Neural cell (in vitro differentiated cells): ENCODE results near the gene TIGD6. TPM values are rescaled to one million over a fixed set of nuclear protein-coding genes. Genes with fewer than 3 reads are reported as not detected.

Experiments used
- H2AFZ ChIP-seq: fragments of 200-600, 300-800 bp; sonication (generic), shearing (Covaris generic); 2 replicates; pipeline ENCODE4 v1.6.0; 2014; ENCODE audit warnings: low read depth, mild to moderate bottlenecking, antibody characterized with exemption, low read length, moderate library complexity
- H3F3A ChIP-seq: fragments of 200-600 bp; shearing (Covaris generic); 2 replicates; pipeline ENCODE4 v1.6.1; 2016; ENCODE audit warnings: mild to moderate bottlenecking, moderate library complexity, mixed read lengths, antibody characterized with exemption, low read length; ENCODE audit not compliant: insufficient read depth, poor library complexity, severe bottlenecking
- H3K27ac ChIP-seq: fragments of 200-600, 300-800 bp; sonication (generic), shearing (Covaris generic); 2 replicates; pipeline ENCODE4 v1.5.1; 2014; ENCODE audit warnings: mild to moderate bottlenecking, low read length, moderate library complexity
- H3K27me3 ChIP-seq: fragments of 300-800, 200-600 bp; sonication (generic), shearing (Covaris generic); 2 replicates; pipeline ENCODE4 v1.6.0; 2014; ENCODE audit warnings: mild to moderate bottlenecking, low read depth, low read length, moderate library complexity; ENCODE audit not compliant: insufficient read depth
- H3K36me3 ChIP-seq: fragments of 300-800, 200-600 bp; sonication (generic), shearing (Covaris generic); 2 replicates; pipeline ENCODE4 v1.5.1; 2014; ENCODE audit warnings: mild to moderate bottlenecking, antibody characterized with exemption, low read length, moderate library complexity; ENCODE audit not compliant: insufficient read depth
- H3K4me2 ChIP-seq: fragments of 300-800, 200-600 bp; sonication (generic), shearing (Covaris generic); 2 replicates; pipeline ENCODE4 v1.6.0; 2014; ENCODE audit warnings: mild to moderate bottlenecking, low read length
- H3K4me3 ChIP-seq: fragments of 300-800, 200-600 bp; sonication (generic), shearing (Covaris generic); 2 replicates; pipeline ENCODE4 v1.5.1; 2014; ENCODE audit warnings: mild to moderate bottlenecking, low read length, moderate library complexity
- H3K79me2 ChIP-seq: fragments of 200-600 bp; shearing (Covaris generic); replicated peaks from 2 replicates; pipeline ENCODE4 v1.6.0; 2014; ENCODE audit warnings: mild to moderate bottlenecking, low read length, moderate library complexity; ENCODE audit not compliant: insufficient read depth
- H3K9ac ChIP-seq: fragments of 300-800, 200-600 bp; sonication (generic), shearing (Covaris generic); 2 replicates; pipeline ENCODE4 v1.6.1; 2016; ENCODE audit warnings: mild to moderate bottlenecking, low read length, mixed read lengths
- H3K9me2 ChIP-seq: fragments of 200-600 bp; shearing (Covaris generic); 2 replicates; pipeline ENCODE4 v1.6.1; 2016; ENCODE audit warnings: mild to moderate bottlenecking, low read length, mixed read lengths; ENCODE audit not compliant: insufficient read depth
- H3K9me3 ChIP-seq: fragments of 200-600, 300-800 bp; sonication (generic), shearing (Covaris generic); 2 replicates; pipeline ENCODE4 v1.6.1; 2016; ENCODE audit warnings: mild to moderate bottlenecking, mixed run types, low read length, moderate library complexity, mixed read lengths
- H4K20me1 ChIP-seq: fragments of 200-600 bp; shearing (Covaris generic); 2 replicates; pipeline ENCODE4 v1.6.1; 2016; ENCODE audit warnings: mild to moderate bottlenecking, mixed run types; ENCODE audit not compliant: insufficient read depth
- CTCF ChIP-seq: fragments of 450-650 bp; IDR thresholded peaks from 2 replicates; pipeline ENCODE4 v1.5.1; 2014; ENCODE audit warnings: antibody characterized with exemption, mild to moderate bottlenecking, moderate library complexity; ENCODE audit not compliant: poor library complexity, severe bottlenecking
- EP300 ChIP-seq: fragments of 450-650 bp; conservative IDR thresholded peaks from 2 replicates; pipeline ENCODE4 v1.6.1; 2014; ENCODE audit warnings: antibody characterized with exemption, mild to moderate bottlenecking, moderate library complexity; ENCODE audit not compliant: poor library complexity, severe bottlenecking
- EZH2 ChIP-seq: fragments of 200-600, 300-800 bp; shearing (Covaris generic), sonication (generic); IDR thresholded peaks from 2 replicates; pipeline ENCODE4 v1.6.1; 2014; ENCODE audit warnings: antibody characterized with exemption, low read length, borderline replicate concordance, mild to moderate bottlenecking; ENCODE audit not compliant: insufficient read depth, poor library complexity, severe bottlenecking
- MXI1 ChIP-seq: fragments of 450-650 bp; conservative IDR thresholded peaks from 2 replicates; pipeline ENCODE4 v1.6.1; 2014; ENCODE audit warnings: antibody characterized with exemption, mild to moderate bottlenecking; ENCODE audit not compliant: poor library complexity, severe bottlenecking
- POLR2AphosphoS5 ChIP-seq: IDR thresholded peaks from 2 replicates; pipeline ENCODE4 v1.6.1; 2012
- RAD21 ChIP-seq: fragments of 450-650 bp; conservative IDR thresholded peaks from 2 replicates; pipeline ENCODE4 v1.6.1; 2014; ENCODE audit warnings: antibody characterized with exemption, mild to moderate bottlenecking, moderate library complexity
- REST ChIP-seq: IDR thresholded peaks from 2 replicates; pipeline ENCODE4 v1.6.1; 2012; ENCODE audit warnings: borderline replicate concordance
- SMC3 ChIP-seq: fragments of 450-650 bp; conservative IDR thresholded peaks from 2 replicates; pipeline ENCODE4 v1.6.1; 2014; ENCODE audit warnings: antibody characterized with exemption, mild to moderate bottlenecking, moderate library complexity; ENCODE audit not compliant: poor library complexity
- TAF1 ChIP-seq: IDR thresholded peaks from 2 replicates; pipeline ENCODE4 v1.6.1; 2012; ENCODE audit warnings: low read depth
- polyA plus RNA-seq: library from polyadenylated mRNA; depleted of rRNA; stranded (reverse); fragments of >200 nt; gene quantifications from 2 replicates; pipeline ENCODE4 v1.2.3, GENCODE V29; 2014

Gene TIGD6
- polyA plus RNA-seq, 1 donor from 2014 or later: 6.5 TPM

- Histone ChIP-seq H3K9me3 (no peaks in the 10 kb centered on the region), H3K4me3 (no peak overlapping the region), H3K9me2 (no peaks in the 10 kb centered on the region), H3K27ac (no peak overlapping the region), H4K20me1 (no peaks in the 10 kb centered on the region), H3F3A (no peaks in the 10 kb centered on the region), H3K79me2 (no peaks in the 10 kb centered on the region), H3K27me3 (no peaks in the 10 kb centered on the region), H3K9ac (no peak overlapping the region), H3K36me3 (no peaks in the 10 kb centered on the region), H3K4me2 (no peak overlapping the region), H2AFZ (no peak overlapping the region)
- TF ChIP-seq EZH2: no peak
- no peak for TF ChIP-seq SMC3
- TF ChIP-seq EP300: no peak
- TF ChIP-seq MXI1: no peak
- TF ChIP-seq CTCF: no peak
- TF ChIP-seq REST: no peak
- no peak for TF ChIP-seq RAD21
- no peak for TF ChIP-seq POLR2AphosphoS5
- no peak for TF ChIP-seq TAF1
Measured at GRCh38 chr5:149953436-149954121, 46.9 kb downstream of the TIGD6 start.

GRCh38 chr5:149951138-149951749 is 49.2 kb downstream of the TIGD6 start:
- Histone ChIP-seq H3K79me2 (no peaks in the 10 kb centered on the region), H3K4me3 (no peak overlapping the region), H3K36me3 (no peaks in the 10 kb centered on the region), H2AFZ (no peak overlapping the region), H3K9me3 (no peaks in the 10 kb centered on the region), H3F3A (no peaks in the 10 kb centered on the region), H3K9me2 (no peaks in the 10 kb centered on the region), H4K20me1 (no peaks in the 10 kb centered on the region), H3K4me2 (no peak overlapping the region), H3K27ac (no peak overlapping the region), H3K27me3 (no peaks in the 10 kb centered on the region), H3K9ac (no peak overlapping the region)
- TF ChIP-seq EZH2 (no peak), TAF1 (no peak), POLR2AphosphoS5 (no peak), MXI1 (no peak), RAD21 (no peak), SMC3 (no peak)
